ENCODE results near the gene SPEM1.

Gene SPEM1, protein sequence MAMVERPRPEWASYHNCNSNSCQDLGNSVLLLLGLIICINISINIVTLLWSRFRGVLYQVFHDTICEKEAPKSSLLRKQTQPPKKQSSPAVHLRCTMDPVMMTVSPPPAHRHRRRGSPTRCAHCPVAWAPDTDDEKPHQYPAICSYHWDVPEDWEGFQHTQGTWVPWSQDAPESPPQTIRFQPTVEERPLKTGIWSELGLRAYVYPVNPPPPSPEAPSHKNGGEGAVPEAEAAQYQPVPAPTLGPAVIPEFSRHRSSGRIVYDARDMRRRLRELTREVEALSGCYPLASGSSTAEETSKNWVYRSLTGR

DNA sequence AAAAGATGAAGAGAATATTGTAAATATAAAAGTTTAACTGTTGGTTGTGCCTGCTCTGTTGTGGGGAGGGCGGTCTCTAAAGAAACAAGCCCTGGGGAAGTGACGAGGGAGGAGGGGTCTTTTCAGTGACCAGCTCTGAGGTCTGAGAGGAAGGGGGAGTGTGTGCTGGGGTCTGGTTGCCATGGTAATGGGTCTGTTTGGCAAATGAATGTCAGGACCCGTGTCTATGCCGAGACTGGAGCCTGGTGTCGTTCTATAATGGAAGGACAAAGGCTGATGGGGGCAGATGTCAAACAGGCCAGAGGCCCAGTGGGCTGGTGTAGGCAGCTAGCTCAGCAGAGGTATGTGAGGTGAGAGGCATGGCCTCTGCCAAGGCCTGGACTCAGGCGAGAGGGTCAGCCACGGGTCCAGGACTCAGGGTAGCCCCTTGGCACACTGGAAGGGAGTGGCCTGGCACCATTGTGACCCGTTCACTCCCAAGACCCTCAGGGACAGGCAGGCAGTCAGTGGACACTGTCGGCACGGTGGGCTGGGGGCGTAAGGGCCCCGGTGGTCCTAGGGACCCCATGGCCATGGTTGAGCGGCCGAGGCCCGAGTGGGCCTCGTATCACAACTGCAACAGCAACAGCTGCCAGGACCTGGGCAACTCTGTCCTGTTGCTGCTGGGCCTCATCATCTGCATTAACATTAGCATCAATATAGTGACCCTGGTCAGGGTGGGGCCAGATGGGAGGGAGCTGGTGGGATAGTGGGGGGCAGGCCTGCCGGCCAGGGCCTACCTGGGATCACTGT is at the start of gene SPEM1:
SPEM1 (plus strand) TSS at position 506 of the 792 bp plus-strand sequence; CDS start at position 567, 61 bp downstream.
- FAIRE-seq, result no peak

DNA sequence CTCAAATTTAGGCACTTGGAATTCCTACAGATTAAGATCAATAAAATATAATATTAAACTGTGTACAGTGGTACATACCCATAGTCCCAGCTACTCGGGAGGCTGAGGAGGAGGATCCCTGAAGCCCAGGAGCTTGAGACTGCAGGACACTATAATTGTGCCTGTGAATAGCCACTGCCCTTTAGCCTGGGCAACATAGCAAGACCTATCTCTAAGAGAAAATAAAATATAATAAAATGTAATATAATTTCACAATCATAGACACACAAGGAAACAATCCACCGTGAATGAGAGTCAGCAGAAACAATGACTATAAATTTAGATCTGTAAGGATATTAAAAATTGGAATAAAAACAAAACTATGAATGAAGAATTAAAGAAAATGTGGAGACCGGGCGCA is 49.3 kb upstream of the SPEM1 start:
- no peak for FAIRE-seq

DNA sequence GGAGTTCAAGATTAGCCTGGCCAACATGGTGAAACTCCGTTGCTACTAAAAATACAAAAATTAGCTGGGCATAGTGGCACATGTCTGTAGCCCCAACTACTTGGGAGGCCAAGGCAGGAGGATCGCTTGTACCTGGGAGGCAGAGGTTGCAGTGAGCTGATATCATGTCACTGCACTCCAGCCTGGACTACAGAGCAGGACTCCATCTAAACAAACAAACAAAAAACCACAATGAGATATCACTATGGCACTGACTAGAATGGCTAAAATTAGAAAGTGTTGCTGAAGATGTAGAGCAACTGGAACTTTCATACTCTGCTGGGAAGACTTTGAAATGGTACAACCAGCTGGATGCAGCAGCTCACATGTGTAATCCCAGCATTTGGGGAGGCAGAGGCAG is 45.8 kb upstream of the SPEM1 start:
- no peak for FAIRE-seq

DNA sequence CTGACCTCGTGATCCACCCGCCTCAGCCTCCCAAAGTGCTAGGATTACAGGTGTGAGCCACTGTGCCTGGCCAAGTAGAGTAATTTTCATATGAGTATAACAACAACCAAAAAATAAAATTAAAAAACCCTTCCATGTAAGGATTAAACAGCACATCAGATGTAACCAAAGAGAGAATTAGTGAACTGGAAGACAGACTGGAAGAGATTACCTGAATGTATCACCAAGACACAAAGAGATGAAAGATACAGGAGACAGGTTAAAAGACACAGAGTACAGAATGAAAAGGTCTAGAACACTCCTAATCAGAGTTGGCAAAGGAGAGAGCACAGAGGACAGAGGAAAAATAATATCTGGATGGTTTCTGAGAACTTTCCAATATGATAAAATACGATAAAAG is 41.0 kb upstream of the SPEM1 start:
- FAIRE-seq, result no peak

DNA sequence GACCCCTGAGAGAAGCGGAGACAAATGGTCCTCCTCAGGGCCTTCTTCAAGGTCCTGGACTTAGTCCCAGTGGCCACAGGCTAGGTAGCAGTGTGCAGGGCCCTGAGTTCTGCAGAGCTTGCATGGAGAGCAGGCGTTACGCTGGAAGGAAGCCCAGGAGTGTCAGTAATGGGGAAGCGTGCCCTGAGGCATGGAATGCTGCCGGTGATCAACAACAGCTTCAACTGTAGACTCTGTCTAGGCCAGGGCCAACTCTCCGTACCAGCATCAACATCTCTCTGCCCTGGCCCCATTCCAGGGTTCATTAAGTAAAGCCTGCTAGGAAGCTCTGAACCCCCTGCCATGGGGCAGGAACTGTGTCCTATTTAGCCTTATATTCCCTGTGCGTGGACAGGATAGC is 39.8 kb upstream of the SPEM1 start:
- no peak for FAIRE-seq

DNA sequence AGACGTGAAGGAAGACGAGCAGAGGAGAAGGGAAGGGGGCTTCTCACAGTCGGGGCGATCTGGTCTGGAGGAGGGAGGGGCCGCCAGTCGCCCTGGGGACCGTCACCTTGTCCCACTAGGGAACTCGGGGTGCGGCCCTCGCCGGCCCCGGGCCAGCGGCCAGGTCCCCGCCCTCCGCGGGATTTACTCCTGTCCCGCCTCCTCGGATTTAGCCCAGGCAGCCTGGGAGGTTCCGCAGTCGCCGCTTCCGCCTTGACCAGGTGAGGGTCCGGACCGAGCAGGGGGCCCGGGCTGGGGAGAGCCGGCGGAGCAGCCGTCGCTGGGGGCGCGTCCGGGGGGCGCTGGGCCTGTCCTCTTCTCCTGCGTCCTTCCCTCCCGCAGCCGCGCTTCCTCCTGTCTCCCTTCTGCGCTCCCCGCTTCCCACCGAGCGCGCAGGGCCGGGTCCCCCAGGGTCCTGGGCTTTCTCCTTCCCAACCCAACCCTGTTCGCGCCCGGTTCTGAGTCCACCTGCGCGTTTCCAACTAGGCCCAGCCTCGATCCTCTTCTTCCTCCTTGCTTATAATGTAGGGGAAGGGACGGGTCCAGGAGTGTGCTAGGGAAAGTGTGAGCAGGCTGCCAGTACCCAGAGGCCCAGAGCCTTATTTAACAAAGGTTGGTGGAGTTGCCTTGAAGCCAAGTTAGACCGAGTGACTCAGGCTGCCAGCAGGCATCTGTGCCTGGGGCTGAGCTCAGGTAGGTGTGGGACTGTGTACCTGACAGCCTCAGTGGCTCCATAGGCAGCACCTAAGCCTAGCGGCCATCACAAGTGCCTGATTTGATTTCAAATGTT is 39.1 kb upstream of the SPEM1 start, which contains the start of gene TNK1:
TNK1 (plus strand) TSS at position 235 of the 829 bp plus-strand sequence. CDS start 1,838 bp downstream, outside the sequence.
- no peak for FAIRE-seq

DNA sequence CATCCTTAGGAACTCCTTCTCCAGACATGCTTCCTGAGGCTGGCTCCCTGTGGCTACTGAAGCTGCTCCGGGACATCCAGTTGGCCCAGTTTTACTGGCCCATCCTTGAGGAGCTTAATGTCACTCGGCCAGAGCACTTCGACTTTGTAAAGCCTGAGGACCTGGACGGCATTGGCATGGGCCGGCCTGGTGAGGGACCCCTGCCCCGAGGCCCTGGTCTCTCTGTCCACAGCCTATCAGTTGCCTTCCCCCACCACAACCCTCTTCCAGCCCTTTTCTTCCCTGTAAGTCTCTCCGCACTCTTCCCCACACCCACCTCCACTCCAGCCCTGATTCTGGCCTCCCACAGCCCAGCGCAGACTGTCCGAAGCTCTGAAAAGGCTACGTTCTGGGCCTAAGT is 37.2 kb upstream of the SPEM1 start:
- no peak for FAIRE-seq

DNA sequence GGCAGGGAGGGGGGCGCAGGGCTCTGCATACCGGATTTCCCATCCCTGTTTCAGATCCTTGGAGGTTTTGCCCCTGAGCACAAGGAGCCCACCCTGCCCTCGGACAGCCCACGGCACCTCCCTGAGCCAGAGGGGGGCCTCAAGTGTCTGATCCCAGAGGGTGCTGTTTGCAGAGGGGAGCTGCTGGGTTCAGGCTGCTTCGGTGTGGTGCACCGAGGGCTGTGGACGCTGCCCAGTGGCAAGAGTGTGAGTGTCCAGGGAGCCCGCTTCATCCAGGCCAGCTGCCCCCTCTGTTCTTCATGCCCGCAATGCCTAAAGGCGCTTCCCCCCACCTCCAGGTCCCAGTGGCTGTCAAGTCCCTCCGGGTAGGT is 36.8 kb upstream of the SPEM1 start:
- FAIRE-seq, result no peak

DNA sequence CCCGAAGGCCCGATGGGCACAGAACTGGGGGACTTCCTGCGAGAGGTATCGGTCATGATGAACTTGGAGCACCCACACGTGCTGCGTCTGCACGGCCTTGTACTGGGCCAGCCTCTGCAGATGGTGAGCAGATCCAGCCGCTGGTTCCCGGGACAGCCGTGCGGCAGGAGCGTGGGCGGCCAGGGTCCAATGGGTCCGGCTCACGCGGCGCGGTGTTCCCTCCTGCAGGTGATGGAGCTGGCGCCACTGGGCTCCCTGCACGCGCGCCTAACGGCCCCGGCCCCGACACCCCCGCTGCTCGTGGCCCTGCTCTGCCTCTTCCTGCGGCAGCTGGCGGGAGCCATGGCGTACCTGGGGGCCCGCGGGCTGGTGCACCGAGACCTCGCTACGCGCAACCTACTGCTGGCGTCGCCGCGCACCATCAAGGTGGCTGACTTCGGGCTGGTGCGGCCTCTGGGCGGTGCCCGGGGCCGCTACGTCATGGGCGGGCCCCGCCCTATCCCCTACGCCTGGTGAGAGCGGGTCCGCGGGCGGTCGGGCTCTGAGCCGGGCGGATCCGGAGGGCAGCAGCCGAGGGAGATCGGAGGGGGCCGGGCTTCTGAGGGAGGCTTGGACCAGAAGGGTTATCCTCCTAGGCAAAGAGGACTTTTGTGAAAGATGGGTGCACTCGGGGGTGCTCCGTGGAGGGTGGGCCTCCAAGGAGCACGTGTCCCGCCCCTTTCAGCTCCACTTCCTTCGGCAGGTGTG is 36.2 kb upstream of the SPEM1 start:
- no peak for FAIRE-seq

DNA sequence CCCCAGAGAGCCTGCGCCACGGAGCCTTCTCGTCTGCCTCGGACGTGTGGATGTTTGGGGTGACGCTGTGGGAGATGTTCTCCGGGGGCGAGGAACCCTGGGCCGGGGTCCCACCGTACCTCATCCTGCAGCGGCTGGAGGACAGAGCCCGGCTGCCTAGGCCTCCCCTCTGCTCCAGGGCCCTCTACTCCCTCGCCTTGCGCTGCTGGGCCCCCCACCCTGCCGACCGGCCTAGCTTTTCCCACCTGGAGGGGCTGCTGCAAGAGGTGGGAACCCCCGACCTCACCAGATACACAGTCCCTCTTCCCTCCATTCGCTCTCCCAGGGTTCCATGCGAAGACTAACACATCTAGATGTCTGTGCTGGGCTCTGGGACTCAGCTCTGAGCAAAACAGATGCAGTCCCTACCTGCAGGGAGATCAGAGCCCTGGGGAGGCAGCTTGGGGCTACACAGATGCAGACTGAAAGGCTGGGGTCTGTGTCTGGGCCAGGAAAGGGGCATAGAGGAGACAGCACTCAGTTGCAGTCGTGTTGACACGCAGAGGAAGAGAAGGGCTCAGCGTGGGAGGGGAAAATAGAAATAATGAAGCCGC is 35.5 kb upstream of the SPEM1 start:
- no peak for FAIRE-seq

DNA sequence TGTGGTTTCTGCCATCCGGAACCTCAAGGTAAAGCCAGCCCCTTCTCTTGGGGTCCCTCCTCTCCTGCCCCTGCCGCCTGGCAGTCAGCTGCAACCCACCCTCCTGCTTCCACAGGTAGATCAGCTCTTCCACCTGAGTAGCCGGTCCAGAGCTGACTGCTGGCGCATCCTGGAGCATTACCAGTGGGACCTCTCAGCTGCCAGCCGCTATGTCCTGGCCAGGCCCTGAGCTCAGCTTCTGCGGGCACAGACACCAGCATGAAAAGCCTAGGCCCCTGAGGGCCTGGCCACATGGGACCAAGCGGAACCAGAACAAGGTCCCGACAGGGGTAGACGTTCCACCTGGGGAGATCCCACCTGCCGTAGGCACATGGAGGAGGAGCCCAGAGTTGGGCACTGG is 31.3 kb upstream of the SPEM1 start:
- no peak for FAIRE-seq

DNA sequence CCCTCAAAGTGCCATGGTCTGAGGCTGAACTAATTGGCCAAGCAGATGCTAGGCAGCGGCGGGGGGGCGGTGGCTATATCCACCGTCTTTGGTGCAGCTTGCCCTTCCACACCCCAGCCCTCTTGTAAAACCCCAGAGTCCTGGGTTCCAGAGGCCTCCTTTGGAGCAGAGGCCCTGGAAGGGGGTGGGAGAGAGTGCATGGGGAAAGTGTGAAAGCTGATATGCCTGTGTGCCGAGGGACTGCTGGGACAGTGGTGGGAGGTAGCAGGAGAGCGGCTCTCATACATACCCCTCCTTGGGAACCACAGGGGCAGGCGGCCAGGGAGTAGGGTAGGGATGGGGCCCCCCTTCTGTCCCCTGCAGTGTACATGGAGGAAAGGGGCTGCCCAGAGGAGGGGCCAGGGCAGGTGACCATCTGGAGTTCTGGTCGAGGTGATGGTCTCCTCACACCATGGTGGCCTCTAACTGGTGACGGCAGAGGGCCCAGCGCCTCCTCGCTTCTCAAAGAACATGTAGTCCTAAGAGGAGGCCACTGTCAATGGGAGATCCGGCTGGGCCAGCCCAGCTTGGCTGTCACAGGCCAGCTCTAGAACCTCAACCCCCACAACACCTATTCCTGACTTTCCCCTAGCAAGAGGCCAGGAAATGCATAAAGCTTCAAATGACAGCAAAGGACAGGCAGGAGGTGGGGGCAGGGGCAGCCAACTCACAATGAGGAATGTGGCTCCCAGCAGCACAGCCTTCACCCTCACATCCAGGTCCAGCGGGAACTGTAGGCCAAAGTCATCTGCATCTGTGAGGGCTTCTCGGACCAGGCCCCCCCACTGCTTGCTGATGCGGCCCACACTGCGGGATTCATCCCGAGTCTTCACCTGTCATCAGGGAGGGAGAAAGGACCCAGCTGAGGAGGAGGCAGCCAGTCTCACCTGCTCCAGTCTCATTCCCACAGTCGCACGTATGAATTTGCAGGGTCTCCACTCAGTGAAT is 29.9 kb upstream of the SPEM1 start:
- FAIRE-seq, result no peak

DNA sequence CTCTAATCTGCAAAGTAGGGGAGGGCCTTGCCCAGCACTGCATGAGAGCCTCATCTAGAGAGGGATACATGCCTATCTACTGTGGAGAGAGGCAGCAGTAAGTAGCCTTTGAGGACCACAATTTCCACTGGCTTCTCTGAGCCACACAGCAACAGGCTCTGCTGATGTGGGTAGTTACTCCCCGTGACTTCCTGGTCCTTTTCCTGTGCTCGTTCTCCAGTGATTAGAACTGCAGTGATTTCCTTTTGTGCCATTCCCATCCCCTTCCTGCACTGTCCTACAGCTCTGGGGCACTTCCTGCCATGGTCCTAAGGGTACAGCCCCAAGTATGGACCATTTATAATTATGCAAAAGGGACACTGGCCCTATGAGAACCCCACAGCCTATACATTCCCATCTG is 28.8 kb upstream of the SPEM1 start:
- no peak for FAIRE-seq

DNA sequence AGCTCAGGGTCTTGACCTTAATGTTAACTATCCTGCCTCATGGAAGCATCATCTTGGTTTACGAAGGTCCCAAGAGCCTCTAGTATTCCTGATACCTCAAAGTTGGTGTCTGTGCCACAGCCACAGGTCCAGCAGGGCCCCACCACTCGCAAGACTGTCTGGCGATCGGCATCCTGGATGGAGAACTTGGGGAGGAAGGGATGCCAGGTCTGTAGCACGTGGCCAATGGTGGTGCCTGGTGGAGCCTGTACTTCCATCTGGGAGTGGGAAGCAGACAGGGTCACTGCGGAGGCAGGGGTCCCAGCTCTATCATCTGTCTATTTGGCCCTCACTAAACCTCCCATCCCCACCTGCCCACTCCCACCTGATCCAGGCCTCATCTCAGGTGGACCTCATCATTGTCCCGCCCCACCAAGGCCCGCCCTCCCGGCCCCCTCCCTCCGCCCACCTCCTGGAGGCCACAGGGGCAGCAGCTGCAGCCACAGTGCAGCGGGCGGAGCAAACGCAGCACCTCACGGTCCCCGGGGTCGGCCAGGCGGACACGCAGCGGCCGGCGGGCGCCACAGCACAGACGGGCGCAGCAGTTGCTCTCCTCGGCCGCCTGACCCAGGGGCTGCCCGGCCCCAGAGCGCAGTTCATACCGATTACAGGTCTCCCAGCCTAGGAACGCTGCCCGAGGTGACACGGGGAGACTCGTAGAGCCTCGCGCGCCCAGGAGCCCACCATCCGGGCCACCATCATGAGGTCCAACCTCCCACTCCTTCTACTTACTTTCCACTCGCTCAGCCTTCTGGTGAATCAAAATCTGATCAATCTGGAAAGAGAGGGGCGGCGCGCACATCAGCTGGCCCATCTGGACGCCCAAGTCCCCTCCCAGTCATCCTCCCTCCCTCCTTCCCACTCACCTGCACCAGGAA is 27.2 kb upstream of the SPEM1 start:
- FAIRE-seq, result no peak

DNA sequence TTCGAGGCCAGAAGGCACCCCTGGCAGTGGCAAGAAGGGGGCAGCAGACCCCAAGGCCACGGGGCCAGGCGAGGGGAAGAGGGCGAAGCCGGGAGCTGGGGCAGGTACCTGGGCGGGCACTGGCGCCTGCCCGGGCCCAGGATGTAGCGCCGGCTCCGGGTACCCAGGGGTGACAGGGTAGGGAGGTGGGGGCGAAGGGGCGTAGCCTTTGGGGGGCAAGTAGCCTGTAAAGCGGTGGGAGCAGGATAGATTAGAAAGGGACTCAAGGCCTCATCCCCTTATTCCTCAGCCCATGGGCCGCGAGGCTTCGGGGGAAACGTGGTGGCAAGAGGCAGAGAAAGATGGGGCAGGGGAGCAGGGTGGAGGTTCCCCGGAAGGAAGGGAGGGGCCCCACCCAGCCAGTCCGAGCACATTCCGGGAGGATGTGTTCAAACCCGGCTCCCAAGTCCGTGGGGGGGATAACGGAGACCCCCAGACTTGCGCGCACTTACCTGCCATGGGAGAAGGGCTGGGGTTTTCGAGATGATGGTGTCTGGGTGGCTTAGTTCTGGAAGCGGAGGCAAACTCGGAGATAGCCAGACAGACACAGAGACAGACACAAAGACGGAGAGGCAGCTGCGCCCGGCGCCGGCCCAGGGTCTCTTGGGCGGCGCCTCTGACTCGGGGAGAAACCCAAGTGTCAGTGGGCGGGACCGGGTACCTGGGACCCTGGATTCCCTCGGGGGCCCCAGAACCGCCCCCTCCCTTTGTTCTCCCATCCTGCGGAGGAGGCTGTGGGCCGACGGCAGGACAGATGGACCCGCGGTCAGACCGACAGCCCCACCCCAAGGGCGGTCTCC is 26.3 kb upstream of the SPEM1 start:
- no peak for FAIRE-seq

DNA sequence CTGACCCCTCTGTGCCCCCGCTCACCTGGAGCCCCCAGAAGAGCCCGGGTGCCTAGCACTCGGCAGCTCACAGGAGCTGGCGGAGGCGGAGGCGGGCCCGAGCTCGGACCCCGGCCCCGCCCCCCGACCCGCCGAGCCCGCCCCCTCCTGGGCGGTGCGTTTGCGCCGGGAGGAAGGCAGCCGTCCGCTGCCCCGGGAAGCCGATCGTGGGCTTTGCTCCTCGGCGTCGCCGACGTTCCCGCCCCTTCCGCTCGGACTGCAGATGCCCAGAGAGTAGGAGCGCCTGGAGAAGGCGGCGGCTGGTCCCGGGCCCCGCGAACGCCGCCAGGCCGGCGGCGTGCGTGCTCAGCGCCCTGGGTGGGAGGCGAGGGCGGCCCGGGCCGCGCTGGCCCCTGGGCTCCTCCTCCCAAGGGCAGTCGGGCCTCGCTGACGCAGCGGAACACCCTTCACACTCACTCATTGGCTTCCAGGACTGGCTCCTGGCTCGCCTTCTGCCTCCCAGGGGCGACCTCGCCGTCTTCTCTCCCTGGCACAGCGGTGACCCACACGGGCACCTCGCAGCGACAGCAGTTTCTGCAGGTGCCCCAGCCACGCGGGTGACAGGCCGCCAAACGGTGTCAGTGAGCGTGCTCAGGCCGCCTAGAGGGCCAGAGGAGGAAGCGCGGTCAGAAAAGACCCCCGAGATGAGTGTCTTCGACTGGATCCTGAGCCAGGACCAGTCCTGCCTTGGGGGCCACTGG is 25.5 kb upstream of the SPEM1 start, which contains the start of gene PLSCR3:
PLSCR3 (minus strand) TSS at position 74 of the 740 bp plus-strand sequence. CDS start 415 bp downstream, outside the sequence.
- no peak for FAIRE-seq

DNA sequence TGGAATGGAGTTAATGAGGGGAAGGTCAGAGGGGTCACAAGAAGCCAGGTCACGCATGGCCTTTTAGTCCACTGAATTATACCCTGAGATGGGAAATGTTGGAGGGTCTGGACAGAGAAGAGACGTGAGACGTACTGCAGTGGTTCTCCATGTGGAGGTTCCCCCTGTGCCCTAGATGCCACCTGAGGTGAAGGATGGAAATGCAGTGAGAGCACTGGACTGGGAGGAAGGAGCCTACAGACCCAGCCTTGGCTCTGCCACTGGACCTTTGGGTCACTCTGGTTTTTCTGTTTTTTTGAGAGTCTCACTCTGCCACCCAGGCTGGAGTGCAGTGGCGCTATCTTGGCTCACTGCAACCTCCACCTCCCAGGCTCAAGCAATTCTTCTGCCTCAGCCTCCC is 24.0 kb upstream of the SPEM1 start:
- no peak for FAIRE-seq

DNA sequence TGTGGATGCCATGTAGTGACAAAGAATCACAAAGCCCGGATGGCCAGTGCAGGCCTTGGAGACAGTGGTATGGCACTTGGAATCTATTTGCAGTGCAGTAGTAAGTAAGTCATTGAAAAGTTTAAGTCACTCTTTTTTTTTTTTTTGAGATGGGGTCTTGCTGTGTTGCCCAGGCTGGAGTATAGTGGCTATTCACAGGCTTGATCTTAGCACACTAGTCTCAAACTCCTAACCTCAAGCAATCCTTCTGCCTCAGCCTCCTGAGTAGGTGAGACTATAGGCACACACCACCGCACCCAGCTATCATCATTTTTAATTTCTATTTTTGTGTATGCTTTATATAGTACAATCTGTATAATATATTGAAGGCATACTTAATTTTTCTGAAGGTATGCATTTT is 21.5 kb upstream of the SPEM1 start:
- no peak for FAIRE-seq
